Natural killer cell (primary cell): Measurements from ENCODE around the gene CYP4Z1. TPM values are rescaled to one million over a fixed set of nuclear protein-coding genes. Genes with fewer than 3 reads are reported as not detected.

Source experiments
- ATAC-seq, 3 donors: fragments of 150-1000 bp in 2 of 3; fragments of 200-7000 bp in 1 of 3; cut with Tn5 transposase; 1 replicate in 1 of 3; 2 replicates in 2 of 3; pipeline ENCODE4 v1.10.0; 2021; ENCODE audit warnings: mild to moderate bottlenecking in 2 of 3, moderate library complexity in 2 of 3
- DNase-seq, 2 donors: peaks; one replicate each; pipeline versions ENCODE4 v3.0.0 to v3.0.0-alpha.2; 2013 to 2021; ENCODE audit warnings: mixed read lengths in 1 of 2
- H3K27ac ChIP-seq: one replicate; pipeline ENCODE4 v1.5.1; 2013; ENCODE audit warnings: mild to moderate bottlenecking, low read length
- H3K27me3 ChIP-seq: one replicate; pipeline ENCODE4 v1.6.1; 2013; ENCODE audit warnings: low read length; ENCODE audit not compliant: control insufficient read depth, insufficient read depth
- H3K36me3 ChIP-seq: one replicate; pipeline ENCODE4 v1.6.1; 2013; ENCODE audit warnings: low read length; ENCODE audit not compliant: control insufficient read depth, insufficient read depth
- H3K4me1 ChIP-seq: one replicate; pipeline ENCODE4 v1.6.1; 2013; ENCODE audit warnings: low read length; ENCODE audit not compliant: control insufficient read depth, insufficient read depth
- H3K4me3 ChIP-seq: one replicate; pipeline ENCODE4 v1.5.1; 2013; ENCODE audit warnings: low read length
- H3K9me3 ChIP-seq: one replicate; pipeline ENCODE4 v1.6.1; 2013; ENCODE audit warnings: low read length; ENCODE audit not compliant: control insufficient read depth, insufficient read depth
- H3K27ac Mint-ChIP-seq, 2 donors: one replicate each; pipeline ENCODE4 v1.8.0; 2022; ENCODE audit warnings: mild to moderate bottlenecking in 2 of 2, mixed read lengths in 2 of 2, moderate library complexity in 1 of 2
- H3K27me3 Mint-ChIP-seq, 2 donors: one replicate each; pipeline ENCODE4 v1.8.0; 2022; ENCODE audit warnings: low read depth in 2 of 2, mixed read lengths in 2 of 2
- H3K36me3 Mint-ChIP-seq: one replicate; pipeline ENCODE4 v1.8.0; 2022; ENCODE audit warnings: mixed read lengths
- H3K4me1 Mint-ChIP-seq, 2 donors: one replicate each; pipeline ENCODE4 v1.8.0; 2022; ENCODE audit warnings: mixed read lengths in 2 of 2
- H3K4me3 Mint-ChIP-seq: one replicate; pipeline ENCODE4 v1.8.0; 2022; ENCODE audit warnings: mild to moderate bottlenecking, moderate library complexity, mixed read lengths
- H3K9me3 Mint-ChIP-seq, 2 donors: one replicate each; pipeline ENCODE4 v1.8.0; 2022; ENCODE audit warnings: mixed read lengths in 2 of 2
- WGBS: methylation state at CpG from one replicate; pipeline ENCODE4 v1.1.7; 2013; ENCODE audit warnings: missing lambda C conversion rate; ENCODE audit not compliant: insufficient coverage; 5-methylcytosine and 5-hydroxymethylcytosine counted together
- intact Hi-C: fragments of 100-400 bp; cut with micrococcal nuclease; formaldehyde crosslinking; loops from one replicate; pipeline ENCODE4 v1.14.2; 2022
- total RNA-seq, 4 donors: library from RNA; stranded (reverse); fragments of 120-200 nt in 1 of 4; gene quantifications; one replicate each; pipeline versions ENCODE4 v1.2.3 to v1.2.4, GENCODE V29; 2013 to 2022
- TF ChIP-seq, protein P1 (sequence below): fragments of 200-600 bp; IDR thresholded peaks from one replicate; pipeline ENCODE4 v1.8.0; 2022; ENCODE audit warnings: antibody characterized with exemption

The CYP4Z1 gene
- total RNA-seq, 3 donors from 2014 or later (not counting 1 experiment from before 2014, with no cell fraction given) = not detected

GRCh38 chr1:47024141-47024801 lies 42.8 kb upstream of the CYP4Z1 start:
- no peak overlapping the region for H3K4me3 ChIP-seq
- H3K27ac ChIP-seq = no peak overlapping the region
- DNase-seq = no peak
- no peaks in the 10 kb centered on the region for H3K9me3 ChIP-seq
- H3K4me1 ChIP-seq = no peaks in the 10 kb centered on the region
- no peak overlapping the region for H3K4me3 Mint-ChIP-seq
- intact Hi-C loops = no loop called here
- H3K27me3 ChIP-seq = peaks cover 12% of the 10 kb centered on the region
- no peaks in the 10 kb centered on the region for H3K36me3 ChIP-seq
- ATAC-seq = no peak
- WGBS = 51% methylated on average over 3 of the region's 8 CpGs
- TF ChIP-seq, protein P1, sequence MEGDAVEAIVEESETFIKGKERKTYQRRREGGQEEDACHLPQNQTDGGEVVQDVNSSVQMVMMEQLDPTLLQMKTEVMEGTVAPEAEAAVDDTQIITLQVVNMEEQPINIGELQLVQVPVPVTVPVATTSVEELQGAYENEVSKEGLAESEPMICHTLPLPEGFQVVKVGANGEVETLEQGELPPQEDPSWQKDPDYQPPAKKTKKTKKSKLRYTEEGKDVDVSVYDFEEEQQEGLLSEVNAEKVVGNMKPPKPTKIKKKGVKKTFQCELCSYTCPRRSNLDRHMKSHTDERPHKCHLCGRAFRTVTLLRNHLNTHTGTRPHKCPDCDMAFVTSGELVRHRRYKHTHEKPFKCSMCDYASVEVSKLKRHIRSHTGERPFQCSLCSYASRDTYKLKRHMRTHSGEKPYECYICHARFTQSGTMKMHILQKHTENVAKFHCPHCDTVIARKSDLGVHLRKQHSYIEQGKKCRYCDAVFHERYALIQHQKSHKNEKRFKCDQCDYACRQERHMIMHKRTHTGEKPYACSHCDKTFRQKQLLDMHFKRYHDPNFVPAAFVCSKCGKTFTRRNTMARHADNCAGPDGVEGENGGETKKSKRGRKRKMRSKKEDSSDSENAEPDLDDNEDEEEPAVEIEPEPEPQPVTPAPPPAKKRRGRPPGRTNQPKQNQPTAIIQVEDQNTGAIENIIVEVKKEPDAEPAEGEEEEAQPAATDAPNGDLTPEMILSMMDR = no peak
- H3K9me3 Mint-ChIP-seq = no peaks in the 10 kb centered on the region
- H3K27me3 Mint-ChIP-seq = peaks cover 23 to 48% of the 10 kb centered on the region in 2 donors
- H3K36me3 Mint-ChIP-seq = no peaks in the 10 kb centered on the region
- no peaks in the 10 kb centered on the region for H3K4me1 Mint-ChIP-seq
- no peak overlapping the region for H3K27ac Mint-ChIP-seq

DNA sequence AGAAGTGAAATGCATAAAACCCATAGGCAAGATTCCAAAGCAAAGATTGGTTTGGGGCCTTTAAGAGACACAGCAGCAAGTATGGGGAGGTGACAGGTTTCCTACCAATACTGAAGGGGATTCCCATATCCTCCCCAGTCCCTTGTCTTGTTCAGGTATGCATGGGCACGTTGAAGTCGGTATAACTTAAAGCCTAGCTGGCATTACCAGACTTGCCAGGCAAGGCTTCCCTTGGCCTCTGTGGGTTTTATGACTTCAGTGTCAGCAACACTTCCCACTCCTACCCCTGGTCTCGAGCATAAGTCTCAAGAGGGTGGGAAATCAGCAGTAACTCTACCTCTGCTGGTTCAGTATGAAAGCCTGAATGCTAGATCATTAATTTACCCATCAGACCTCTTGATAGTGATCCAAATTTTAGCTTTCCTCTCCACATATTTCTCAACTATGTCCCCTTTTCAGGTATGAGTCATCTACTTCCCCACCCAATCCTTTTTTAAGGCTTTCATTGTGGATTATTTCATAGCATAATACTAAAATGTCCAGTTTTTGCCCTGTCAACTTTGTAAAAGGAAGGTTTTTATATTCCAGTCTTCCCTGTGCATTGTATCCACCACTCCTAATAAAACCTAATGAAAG lies 36.7 kb upstream of the CYP4Z1 start:
- H3K36me3 Mint-ChIP-seq = no peaks in the 10 kb centered on the region
- no peaks in the 10 kb centered on the region for H3K4me1 ChIP-seq
- no peak for ATAC-seq

GRCh38 chr1:47031059-47031458 lies 36.0 kb upstream of the CYP4Z1 start:
- TF ChIP-seq, protein P1 = no peak
- no peaks in the 10 kb centered on the region for H3K4me1 ChIP-seq
- no peak overlapping the region for H3K4me3 Mint-ChIP-seq
- no peak for ATAC-seq
- WGBS = 51% methylated on average over 3 of the region's 3 CpGs
- no peaks in the 10 kb centered on the region for H3K9me3 Mint-ChIP-seq
- H3K27ac Mint-ChIP-seq = no peak overlapping the region
- peaks cover 7 to 31% of the 10 kb centered on the region in 2 donors for H3K27me3 Mint-ChIP-seq
- DNase-seq = no peak
- no peak overlapping the region for H3K4me3 ChIP-seq
- H3K36me3 Mint-ChIP-seq = no peaks in the 10 kb centered on the region
- peaks cover 2% of the 10 kb centered on the region for H3K27me3 ChIP-seq
- H3K9me3 ChIP-seq = no peaks in the 10 kb centered on the region
- intact Hi-C loops = no loop called here
- H3K27ac ChIP-seq = no peak overlapping the region
- no peaks in the 10 kb centered on the region for H3K36me3 ChIP-seq
- no peaks in the 10 kb centered on the region for H3K4me1 Mint-ChIP-seq

More for the DNA sequence above, 36.7 kb upstream of the CYP4Z1 start:
- Mint-ChIP-seq H3K27ac (no peak overlapping the region), H3K9me3 (no peaks in the 10 kb centered on the region), H3K27me3 (peaks cover 12 to 33% of the 10 kb centered on the region in 2 donors), H3K4me3 (no peak overlapping the region), H3K4me1 (no peaks in the 10 kb centered on the region)
- DNase-seq = no peak
- Histone ChIP-seq H3K4me3 (no peak overlapping the region), H3K27me3 (peaks cover 2% of the 10 kb centered on the region), H3K27ac (no peak overlapping the region), H3K9me3 (no peaks in the 10 kb centered on the region), H3K36me3 (no peaks in the 10 kb centered on the region)
- intact Hi-C loops = no loop called here
- TF ChIP-seq, protein P1 = no peak
- WGBS = 72% methylated on average over 3 of the region's 3 CpGs
